Stimulated activated CD4-positive, alpha-beta T cell treated with anti-CD3 and anti-CD28 coated beads, TNF-alpha, amount 100 ng/mL, for 1 hour (primary cell): Measurements from ENCODE around the gene C19orf38.
"Not testable (repeated sequence)": the region's sequence is repeated elsewhere in the genome, so short reads cannot be mapped to it uniquely, and the experiment has no call there.

ENCODE experiments used
- DNase-seq, 3 donors: peaks; one replicate each; pipeline ENCODE4 v3.0.0-alpha.2; 2020; ENCODE audit warnings: low read depth in 3 of 3, low spot score in 1 of 3

The C19orf38 gene

GRCh38 chr19:10846500-10847202, 1.6 kb upstream of the C19orf38 start:
- no peak for DNase-seq

- no peak for DNase-seq
Measured at GRCh38 chr19:10850631-10851030, 2.4 kb downstream of the C19orf38 start.

GRCh38 chr19:10852098-10852800, 4.0 kb downstream of the C19orf38 start:
- DNase-seq, result no peak

GRCh38 chr19:10852941-10853340, 4.7 kb downstream of the C19orf38 start:
- DNase-seq, result no peak

GRCh38 chr19:10854350-10855089, 6.3 kb downstream of the C19orf38 start:
- DNase-seq, result no peak

- DNase-seq, result no peak
Measured at GRCh38 chr19:10855879-10856522, 7.8 kb downstream of the C19orf38 start.

GRCh38 chr19:10856899-10857298, 8.7 kb downstream of the C19orf38 start:
- not testable (repeated sequence) for DNase-seq

GRCh38 chr19:10858204-10858828, 10.1 kb downstream of the C19orf38 start:
- no peak for DNase-seq

- no peak for DNase-seq
Measured at GRCh38 chr19:10861103-10861651, 13.0 kb downstream of the C19orf38 start.

GRCh38 chr19:10862561-10863106, 14.4 kb downstream of the C19orf38 start:
- DNase-seq, result no peak

GRCh38 chr19:10863107-10863717, 15.0 kb downstream of the C19orf38 start:
- DNase-seq, result no peak

GRCh38 chr19:10864538-10864899, 16.3 kb downstream of the C19orf38 start:
- peak; percentile 43 to 81 (median 54) for DNase-seq

- DNase-seq, result no peak
Measured at GRCh38 chr19:10866495-10866894, 18.3 kb downstream of the C19orf38 start.

GRCh38 chr19:10868872-10869547, 20.8 kb downstream of the C19orf38 start:
- no peak for DNase-seq

- DNase-seq, result not testable (repeated sequence)
Measured at GRCh38 chr19:10869872-10870311, 21.7 kb downstream of the C19orf38 start.

- DNase-seq, result no peak
Measured at GRCh38 chr19:10870501-10870954, 22.3 kb downstream of the C19orf38 start.

- peak; percentile 99 to 100 (median 99) for DNase-seq
Measured at GRCh38 chr19:10870955-10871603, 22.9 kb downstream of the C19orf38 start, which contains the start of gene CARM1. TSS of gene CARM1 (plus strand) at chr19:10871553. CDS start at chr19:10871703, 150 bp downstream.

- DNase-seq, result peak in 2 of 3 donors; percentile 15 to 22
Measured at GRCh38 chr19:10871711-10872545, 23.7 kb downstream of the C19orf38 start.
